HepG2 (cell line): ENCODE data around the gene ANKDD1A. TPM values are rescaled to one million over a fixed set of nuclear protein-coding genes. Genes with fewer than 3 reads are reported as not detected.

Experiments
- CBX1 ChIP-seq: IDR thresholded peaks from one replicate; pipeline ENCODE4 v1.6.1; 2016; ENCODE audit warnings: antibody characterized with exemption, low read depth
- ETV5 ChIP-seq: IDR thresholded peaks from 2 replicates; pipeline ENCODE4 v1.6.1; 2018; ENCODE audit warnings: missing biosample characterization, missing genetic modification reagents, inconsistent platforms, borderline replicate concordance
- GLI4 ChIP-seq: sonication (generic); formaldehyde crosslinking; IDR thresholded peaks from 2 replicates; pipeline ENCODE4 v1.5.1; 2020; ENCODE audit warnings: missing genetic modification reagents, mild to moderate bottlenecking, moderate library complexity, borderline replicate concordance
- HDAC2 ChIP-seq: sonication (generic); formaldehyde crosslinking; IDR thresholded peaks from 2 replicates; pipeline ENCODE4 v1.4.0; 2020; ENCODE audit warnings: missing genetic modification reagents
- HNF4G ChIP-seq, 2 experiments: sonication (generic) in 1 of 2; formaldehyde crosslinking in 1 of 2; IDR thresholded peaks; 2 replicates each; pipeline versions ENCODE4 v1.4.0 to v1.6.1; 2011 to 2020; ENCODE audit warnings: borderline replicate concordance in 2 of 2, low read depth in 2 of 2, mild to moderate bottlenecking in 2 of 2, low read length in 1 of 2, missing genetic modification reagents in 1 of 2, moderate library complexity in 1 of 2
- NFYC ChIP-seq: IDR thresholded peaks from 2 replicates; pipeline ENCODE4 v1.6.1; 2016; ENCODE audit warnings: missing genetic modification reagents, missing compliant biosample characterization
- SKI ChIP-seq: fragments of 450-650 bp; IDR thresholded peaks from one replicate; pipeline ENCODE4 v1.6.1; 2018; ENCODE audit warnings: mild to moderate bottlenecking; ENCODE audit not compliant: partially characterized antibody
- SRY ChIP-seq: sonication (generic); formaldehyde crosslinking; IDR thresholded peaks from 2 replicates; pipeline ENCODE4 v1.8.0; 2022; ENCODE audit warnings: mild to moderate bottlenecking, missing genetic modification reagents
- TEAD3 ChIP-seq: optimal IDR thresholded peaks from 2 replicates; pipeline ENCODE3; 2016; ENCODE audit warnings: borderline replicate concordance
- TGIF2 ChIP-seq: IDR thresholded peaks from 2 replicates; pipeline ENCODE4 v1.6.1; 2016; ENCODE audit warnings: control low read depth, missing compliant biosample characterization
- ZEB1 ChIP-seq: IDR thresholded peaks from 2 replicates; pipeline ENCODE4 v1.6.1; 2012; ENCODE audit warnings: mild to moderate bottlenecking, low read depth, inconsistent platforms; ENCODE audit not compliant: insufficient replicate concordance
- ZFP41 ChIP-seq: sonication (generic); formaldehyde crosslinking; IDR thresholded peaks from 2 replicates; pipeline ENCODE4 v1.4.0; 2020; ENCODE audit warnings: mild to moderate bottlenecking, missing genetic modification reagents, borderline replicate concordance
- ZFP82 ChIP-seq: sonication (generic); formaldehyde crosslinking; IDR thresholded peaks from 2 replicates; pipeline ENCODE4 v1.5.1; 2020; ENCODE audit warnings: mild to moderate bottlenecking, missing genetic modification reagents, borderline replicate concordance
- ZFX ChIP-seq: sonication (generic); formaldehyde crosslinking; IDR thresholded peaks from 2 replicates; pipeline ENCODE4 v1.4.0; 2020; ENCODE audit warnings: mild to moderate bottlenecking, low read depth, missing genetic modification reagents, moderate library complexity
- ZNF235 ChIP-seq: sonication (generic); formaldehyde crosslinking; IDR thresholded peaks from 2 replicates; pipeline ENCODE4 v1.8.1; 2023; ENCODE audit warnings: mild to moderate bottlenecking, missing genetic modification reagents, borderline replicate concordance
- ZNF367 ChIP-seq: sonication (generic); formaldehyde crosslinking; IDR thresholded peaks from 2 replicates; pipeline ENCODE4 v1.4.0; 2020; ENCODE audit warnings: missing genetic modification reagents, borderline replicate concordance
- ZNF501 ChIP-seq: sonication (generic); formaldehyde crosslinking; IDR thresholded peaks from 2 replicates; pipeline ENCODE4 v1.5.1; 2020; ENCODE audit warnings: mild to moderate bottlenecking, moderate library complexity, missing genetic modification reagents
- ZNF530 ChIP-seq: sonication (generic); formaldehyde crosslinking; IDR thresholded peaks from 2 replicates; pipeline ENCODE4 v1.5.0; 2020; ENCODE audit warnings: low read depth, mild to moderate bottlenecking, missing genetic modification reagents
- ZNF709 ChIP-seq: sonication (generic); formaldehyde crosslinking; IDR thresholded peaks from 2 replicates; pipeline ENCODE4 v1.5.0; 2020; ENCODE audit warnings: mild to moderate bottlenecking, missing genetic modification reagents
- ZNF720 ChIP-seq: sonication (generic); formaldehyde crosslinking; IDR thresholded peaks from 2 replicates; pipeline ENCODE4 v1.4.0; 2020; ENCODE audit warnings: missing genetic modification reagents
- ZSCAN29 ChIP-seq: sonication (generic); formaldehyde crosslinking; conservative IDR thresholded peaks from 2 replicates; pipeline ENCODE4 v1.4.0; 2020; ENCODE audit warnings: mild to moderate bottlenecking, missing genetic modification reagents
- polyA plus RNA-seq, 8 experiments: library from polyadenylated mRNA; depleted of rRNA in 3 of 8; stranded (reverse) in 7 of 8; unstranded in 1 of 8; fragments of >200 nt; fragmentation: Illumina TruSeq in 4 of 8; extraction: Trizol in 4 of 8; gene quantifications; 2 replicates each; pipeline versions ENCODE4 v1.2.1 to v1.2.3, GENCODE V29; 2011 to 2016; ENCODE audit warnings: low read depth in 4 of 8, missing spikeins in 1 of 8, mixed read lengths in 1 of 8; ENCODE audit not compliant: insufficient read depth in 1 of 8
- total RNA-seq, 5 experiments: library from RNA; depleted of rRNA; stranded (reverse); fragments of >200 nt; fragmentation: Illumina TruSeq; extraction: Trizol; gene quantifications; 2 replicates each; pipeline ENCODE4 v1.2.3, GENCODE V29; 2016; ENCODE audit warnings: low read depth in 1 of 5
- TF ChIP-seq, protein P1 (sequence below): sonication (generic); formaldehyde crosslinking; IDR thresholded peaks from 2 replicates; pipeline ENCODE4 v1.5.1; 2020; ENCODE audit warnings: missing genetic modification reagents, mild to moderate bottlenecking, borderline replicate concordance
- TF ChIP-seq, protein P2 (sequence below): fragments of 450-650 bp; IDR thresholded peaks from 2 replicates; pipeline ENCODE4 v1.6.1; 2017; ENCODE audit warnings: mild to moderate bottlenecking
- TF ChIP-seq, protein P3 (sequence below): sonication (generic); formaldehyde crosslinking; IDR thresholded peaks from 2 replicates; pipeline ENCODE4 v1.5.0; 2020; ENCODE audit warnings: missing genetic modification reagents, mild to moderate bottlenecking, borderline replicate concordance
- TF ChIP-seq, protein P4 (sequence below): sonication (generic); formaldehyde crosslinking; IDR thresholded peaks from 2 replicates; pipeline ENCODE4 v1.5.0; 2020; ENCODE audit warnings: mild to moderate bottlenecking, low read depth, missing genetic modification reagents, borderline replicate concordance

ANKDD1A gene
- total and polyA plus RNA-seq, 2 of the 13 experiments (the other 11 are each of a cell fraction or from before 2014, with no cell fraction given): 0.11 to 0.48 TPM

DNA sequence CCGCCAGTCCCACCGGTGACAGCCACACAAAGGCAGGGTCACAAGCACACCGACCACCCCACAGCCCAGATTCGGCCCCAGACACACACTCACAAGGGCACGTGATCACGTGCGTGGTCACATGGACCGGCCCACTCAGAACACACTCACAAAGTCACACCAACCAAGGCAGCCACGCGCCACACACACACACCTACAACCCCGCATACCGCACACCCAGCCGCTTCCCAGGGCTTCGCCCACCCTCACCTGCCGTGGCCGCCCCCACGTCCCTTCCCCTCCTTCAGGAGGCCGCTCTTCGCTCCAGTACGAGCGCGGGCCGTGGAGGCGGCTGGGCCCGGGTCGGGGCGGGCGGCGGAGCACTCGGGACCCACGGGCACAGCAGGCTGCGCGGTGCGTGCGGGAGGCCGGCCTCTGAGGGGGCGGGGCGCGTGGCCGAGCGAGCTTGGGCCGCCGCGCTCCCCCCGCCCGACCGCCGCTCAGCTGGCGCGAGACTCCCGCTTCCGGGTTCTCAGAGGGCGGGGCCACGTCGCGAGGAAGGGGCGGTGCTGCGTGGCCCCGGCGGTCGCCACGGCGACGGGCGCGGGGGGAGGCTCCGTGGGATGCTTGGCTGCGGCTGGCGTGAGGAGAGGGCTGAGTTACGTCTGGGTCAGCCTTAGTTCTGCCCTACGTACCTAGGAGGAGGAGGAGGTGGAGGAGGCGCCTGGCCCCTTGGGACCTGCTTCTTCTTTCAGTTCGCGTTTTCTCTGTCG is 77.9 kb downstream of the ANKDD1A start, which contains the start of gene SPG21 (continued):
- 0 out of 2 replicates have a peak, but pooled peaks have one; percentile 23 for TF ChIP-seq TGIF2 (CRISPR knock-in tag)
- no peak for TF ChIP-seq GLI4
- TF ChIP-seq NFYC: no peak
- TF ChIP-seq CBX1: peak; percentile 48
- TF ChIP-seq ZFX (CRISPR knock-in tag): peak; percentile 80
- no peak for TF ChIP-seq ZFP82 (CRISPR knock-in tag)
- TF ChIP-seq, protein P1, sequence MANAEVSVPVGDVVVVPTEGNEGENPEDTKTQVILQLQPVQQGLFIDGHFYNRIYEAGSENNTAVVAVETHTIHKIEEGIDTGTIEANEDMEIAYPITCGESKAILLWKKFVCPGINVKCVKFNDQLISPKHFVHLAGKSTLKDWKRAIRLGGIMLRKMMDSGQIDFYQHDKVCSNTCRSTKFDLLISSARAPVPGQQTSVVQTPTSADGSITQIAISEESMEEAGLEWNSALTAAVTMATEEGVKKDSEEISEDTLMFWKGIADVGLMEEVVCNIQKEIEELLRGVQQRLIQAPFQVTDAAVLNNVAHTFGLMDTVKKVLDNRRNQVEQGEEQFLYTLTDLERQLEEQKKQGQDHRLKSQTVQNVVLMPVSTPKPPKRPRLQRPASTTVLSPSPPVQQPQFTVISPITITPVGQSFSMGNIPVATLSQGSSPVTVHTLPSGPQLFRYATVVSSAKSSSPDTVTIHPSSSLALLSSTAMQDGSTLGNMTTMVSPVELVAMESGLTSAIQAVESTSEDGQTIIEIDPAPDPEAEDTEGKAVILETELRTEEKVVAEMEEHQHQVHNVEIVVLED (CRISPR knock-in tag): peak; percentile 93
- TF ChIP-seq, protein P2, sequence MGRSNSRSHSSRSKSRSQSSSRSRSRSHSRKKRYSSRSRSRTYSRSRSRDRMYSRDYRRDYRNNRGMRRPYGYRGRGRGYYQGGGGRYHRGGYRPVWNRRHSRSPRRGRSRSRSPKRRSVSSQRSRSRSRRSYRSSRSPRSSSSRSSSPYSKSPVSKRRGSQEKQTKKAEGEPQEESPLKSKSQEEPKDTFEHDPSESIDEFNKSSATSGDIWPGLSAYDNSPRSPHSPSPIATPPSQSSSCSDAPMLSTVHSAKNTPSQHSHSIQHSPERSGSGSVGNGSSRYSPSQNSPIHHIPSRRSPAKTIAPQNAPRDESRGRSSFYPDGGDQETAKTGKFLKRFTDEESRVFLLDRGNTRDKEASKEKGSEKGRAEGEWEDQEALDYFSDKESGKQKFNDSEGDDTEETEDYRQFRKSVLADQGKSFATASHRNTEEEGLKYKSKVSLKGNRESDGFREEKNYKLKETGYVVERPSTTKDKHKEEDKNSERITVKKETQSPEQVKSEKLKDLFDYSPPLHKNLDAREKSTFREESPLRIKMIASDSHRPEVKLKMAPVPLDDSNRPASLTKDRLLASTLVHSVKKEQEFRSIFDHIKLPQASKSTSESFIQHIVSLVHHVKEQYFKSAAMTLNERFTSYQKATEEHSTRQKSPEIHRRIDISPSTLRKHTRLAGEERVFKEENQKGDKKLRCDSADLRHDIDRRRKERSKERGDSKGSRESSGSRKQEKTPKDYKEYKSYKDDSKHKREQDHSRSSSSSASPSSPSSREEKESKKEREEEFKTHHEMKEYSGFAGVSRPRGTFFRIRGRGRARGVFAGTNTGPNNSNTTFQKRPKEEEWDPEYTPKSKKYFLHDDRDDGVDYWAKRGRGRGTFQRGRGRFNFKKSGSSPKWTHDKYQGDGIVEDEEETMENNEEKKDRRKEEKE: no peak
- TF ChIP-seq, protein P3, sequence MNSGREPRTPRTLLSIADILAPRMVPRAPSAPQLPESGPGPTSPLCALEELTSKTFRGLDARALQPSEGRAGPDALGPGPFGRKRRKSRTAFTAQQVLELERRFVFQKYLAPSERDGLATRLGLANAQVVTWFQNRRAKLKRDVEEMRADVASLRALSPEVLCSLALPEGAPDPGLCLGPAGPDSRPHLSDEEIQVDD: no peak
- peak; percentile 73; the same call in 1 of the 2 replicates for TF ChIP-seq ZNF501 (CRISPR knock-in tag)
- TF ChIP-seq ZNF709 (CRISPR knock-in tag): no peak; the same call in 1 of the 2 replicates
- no peak for TF ChIP-seq TEAD3
- 0 out of 2 replicates have a peak, but pooled peaks have one; percentile 33 for TF ChIP-seq ZSCAN29 (CRISPR knock-in tag)
- TF ChIP-seq ZFP41 (CRISPR knock-in tag): no peak
- TF ChIP-seq ZNF530 (CRISPR knock-in tag): no peak
- TF ChIP-seq HNF4G (IDR thresholded peaks at IDR 0.05; ENCODE audit: borderline replicate concordance, low read depth, low read length): no peak
- TF ChIP-seq HNF4G (CRISPR knock-in tag; IDR thresholded peaks at IDR 0.05; ENCODE audit: borderline replicate concordance, low read depth): no peak
- TF ChIP-seq ZEB1: no peak
- peak; percentile 85; the same call in 1 of the 2 replicates for TF ChIP-seq SRY (CRISPR knock-in tag)
- peak; percentile 27 for TF ChIP-seq HDAC2 (CRISPR knock-in tag)
- TF ChIP-seq ETV5: peak; percentile 37; the same call in 1 of the 2 replicates
- TF ChIP-seq ZNF367 (CRISPR knock-in tag): peak; percentile 73; the same call in 1 of the 2 replicates
- TF ChIP-seq ZNF235 (CRISPR knock-in tag): peak; percentile 53; the same call in 1 of the 2 replicates
- TF ChIP-seq ZNF720 (CRISPR knock-in tag): no peak
- peak; percentile 91 for TF ChIP-seq SKI
- TF ChIP-seq, protein P4, sequence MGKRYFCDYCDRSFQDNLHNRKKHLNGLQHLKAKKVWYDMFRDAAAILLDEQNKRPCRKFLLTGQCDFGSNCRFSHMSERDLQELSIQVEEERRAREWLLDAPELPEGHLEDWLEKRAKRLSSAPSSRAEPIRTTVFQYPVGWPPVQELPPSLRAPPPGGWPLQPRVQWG (CRISPR knock-in tag): no peak
